Liver (tissue), 9 donors: ENCODE measurements around the gene SHQ1. TPM values are rescaled to one million over a fixed set of nuclear protein-coding genes. Genes with fewer than 3 reads are reported as not detected.

Experiments
- DNase-seq: peaks from one replicate; pipeline ENCODE4 v3.0.0-alpha.2; 2017; ENCODE audit warnings: low spot score
- H3K27ac ChIP-seq, 2 donors: one replicate each; pipeline ENCODE4 v1.7.0; 2013; ENCODE audit warnings: inconsistent platforms in 2 of 2, low read length in 2 of 2, control low read depth in 1 of 2, low read depth in 1 of 2, mild to moderate bottlenecking in 1 of 2
- H3K27me3 ChIP-seq, 4 donors: one replicate each; pipeline versions ENCODE4 v1.6.1 to v1.7.0; 2013; ENCODE audit warnings: low read length in 3 of 4, inconsistent platforms in 1 of 4, mild to moderate bottlenecking in 1 of 4, moderate library complexity in 1 of 4; ENCODE audit not compliant: control insufficient read depth in 4 of 4, insufficient read depth in 4 of 4
- H3K36me3 ChIP-seq, 4 donors: one replicate each; pipeline versions ENCODE4 v1.6.1 to v1.7.0; 2013; ENCODE audit warnings: low read length in 3 of 4, mild to moderate bottlenecking in 3 of 4, low read depth in 1 of 4, moderate library complexity in 1 of 4; ENCODE audit not compliant: control insufficient read depth in 4 of 4, insufficient read depth in 3 of 4
- H3K4me1 ChIP-seq, 4 donors: one replicate each; pipeline versions ENCODE4 v1.6.1 to v1.7.0; 2013; ENCODE audit warnings: low read length in 3 of 4, mild to moderate bottlenecking in 3 of 4, moderate library complexity in 1 of 4; ENCODE audit not compliant: control insufficient read depth in 4 of 4, insufficient read depth in 4 of 4
- H3K4me3 ChIP-seq, 3 donors: one replicate each; pipeline versions ENCODE4 v1.6.1 to v1.7.0; 2013; ENCODE audit warnings: low read length in 3 of 3, control low read depth in 1 of 3, low read depth in 1 of 3, mild to moderate bottlenecking in 1 of 3
- H3K9ac ChIP-seq, 2 donors: one replicate each; pipeline ENCODE4 v1.7.0; 2013; ENCODE audit warnings: low read length in 2 of 2, mild to moderate bottlenecking in 2 of 2, moderate library complexity in 2 of 2, control low read depth in 1 of 2, low read depth in 1 of 2
- H3K9me3 ChIP-seq, 4 donors: one replicate each; pipeline versions ENCODE4 v1.6.1 to v1.7.0; 2013; ENCODE audit warnings: low read length in 3 of 4; ENCODE audit not compliant: control insufficient read depth in 4 of 4
- FOXA1 ChIP-seq: IDR thresholded peaks from 2 replicates; pipeline ENCODE4 v1.6.1; 2016; ENCODE audit warnings: antibody characterized with exemption
- FOXA2 ChIP-seq: IDR thresholded peaks from 2 replicates; pipeline ENCODE4 v1.6.1; 2016; ENCODE audit warnings: antibody characterized with exemption
- HNF4G ChIP-seq: IDR thresholded peaks from 2 replicates; pipeline ENCODE4 v1.6.1; 2016; ENCODE audit warnings: antibody characterized with exemption
- JUND ChIP-seq, 2 donors: IDR thresholded peaks; 2 replicates each; pipeline ENCODE4 v1.6.1; 2016; ENCODE audit warnings: antibody characterized with exemption in 2 of 2
- NR2F2 ChIP-seq: IDR thresholded peaks from 2 replicates; pipeline ENCODE4 v1.6.1; 2016; ENCODE audit warnings: antibody characterized with exemption
- RAD21 ChIP-seq, 2 donors: IDR thresholded peaks; 2 replicates each; pipeline ENCODE4 v1.6.1; 2016; ENCODE audit warnings: antibody characterized with exemption in 2 of 2, mild to moderate bottlenecking in 2 of 2
- RXRA ChIP-seq, 2 donors: IDR thresholded peaks; 2 replicates each; pipeline ENCODE4 v1.6.1; 2017 to 2018; ENCODE audit warnings: antibody characterized with exemption in 2 of 2, mild to moderate bottlenecking in 1 of 2
- SP1 ChIP-seq: IDR thresholded peaks from 2 replicates; pipeline ENCODE4 v1.6.1; 2018; ENCODE audit warnings: antibody characterized with exemption, mild to moderate bottlenecking
- TAF1 ChIP-seq: conservative IDR thresholded peaks from 2 replicates; pipeline ENCODE4 v1.6.1; 2016; ENCODE audit warnings: antibody characterized with exemption, mild to moderate bottlenecking
- YY1 ChIP-seq: IDR thresholded peaks from 2 replicates; pipeline ENCODE4 v1.6.1; 2016; ENCODE audit warnings: antibody characterized with exemption, mild to moderate bottlenecking
- WGBS: extraction: QIAGEN DNeasy Blood & Tissue Kit; methylation state at CpG from one replicate; pipeline ENCODE4 v1.1.7; 2013; 5-methylcytosine and 5-hydroxymethylcytosine counted together
- polyA plus RNA-seq, 2 donors: library from polyadenylated mRNA; stranded (reverse) in 1 of 2; unstranded in 1 of 2; fragments of 200-250 nt in 1 of 2; fragments of >200 nt in 1 of 2; fragmentation: Nextera tagmentation in 1 of 2; extraction: Ambion mirVana in 1 of 2; gene quantifications; one replicate each; pipeline versions ENCODE4 v1.2.1 to v1.2.3, GENCODE V29; 2013 to 2015
- total RNA-seq, 2 donors: library from RNA; depleted of rRNA; stranded (reverse); fragments of >200 nt; gene quantifications; one replicate each; pipeline ENCODE4 v1.2.3, GENCODE V29; 2014
- TF ChIP-seq, protein P1 (sequence below): IDR thresholded peaks from 2 replicates; pipeline ENCODE4 v1.6.1; 2016; ENCODE audit warnings: antibody characterized with exemption, mild to moderate bottlenecking
- TF ChIP-seq, protein P2 (sequence below): fragments of 150-350 bp; IDR thresholded peaks from 2 replicates; pipeline ENCODE4 v1.5.1; 2017; ENCODE audit warnings: improper control_type of control experiment, low read depth, low read length; ENCODE audit not compliant: missing input control
- TF ChIP-seq, protein P3 (sequence below): IDR thresholded peaks from 2 replicates; pipeline ENCODE4 v1.6.1; 2016; ENCODE audit warnings: antibody characterized with exemption
- TF ChIP-seq, protein P4 (sequence below): IDR thresholded peaks from 2 replicates; pipeline ENCODE4 v1.6.1; 2016; ENCODE audit warnings: antibody characterized with exemption
- donor health status: healthy.
- donor health status: healthy.
- donor health status: healthy.
- donor health status: healthy.
- donor health status: healthy.

The SHQ1 gene
- total and polyA plus RNA-seq, 4 donors = 4.3 to 9.6 (median 6.1) TPM

DNA sequence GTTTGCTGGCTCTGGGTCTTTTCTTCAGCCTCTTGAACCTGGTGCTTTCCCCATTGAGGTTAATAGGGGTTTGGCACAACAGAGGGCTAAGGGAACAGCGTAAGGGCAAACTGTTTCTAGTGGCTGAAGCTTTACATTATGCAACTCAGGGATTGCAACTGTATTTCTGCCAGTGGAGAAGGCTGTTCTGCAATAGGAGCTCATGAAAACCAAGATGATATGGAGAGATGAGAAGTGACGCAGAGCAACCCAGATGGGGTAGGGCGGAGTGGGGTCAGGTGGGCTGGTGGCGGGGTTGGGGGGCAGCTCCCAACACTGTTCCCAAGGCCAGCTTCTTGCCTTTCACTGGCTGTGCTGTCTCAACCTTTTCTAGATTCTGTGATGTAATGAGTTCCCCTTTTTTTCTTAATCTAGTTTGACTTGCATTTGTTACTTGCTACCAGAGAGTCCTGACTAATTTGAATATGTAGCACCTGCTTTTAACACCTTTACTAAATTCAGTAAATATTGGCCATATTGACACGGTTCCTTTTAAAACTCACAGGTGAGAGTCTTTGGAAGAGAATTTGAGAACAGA lies 46.8 kb upstream of the SHQ1 start:
- Histone ChIP-seq H3K9me3 (no peaks in the 10 kb centered on the region), H3K36me3 (no peaks in the 10 kb centered on the region), H3K27ac (no peak overlapping the region), H3K9ac (no peak overlapping the region), H3K4me1 (no peaks in the 10 kb centered on the region), H3K4me3 (no peak overlapping the region), H3K27me3 (no peaks in the 10 kb centered on the region)
- DNase-seq = no peak
- TF ChIP-seq FOXA2 (no peak), YY1 (no peak), TAF1 (no peak), RXRA (IDR thresholded peaks at IDR 0.05) (no peak), FOXA1 (no peak), JUND (IDR thresholded peaks at IDR 0.05) (no peak), SP1 (no peak)
- WGBS = 85% methylated on average over 5 of the region's 5 CpGs

DNA sequence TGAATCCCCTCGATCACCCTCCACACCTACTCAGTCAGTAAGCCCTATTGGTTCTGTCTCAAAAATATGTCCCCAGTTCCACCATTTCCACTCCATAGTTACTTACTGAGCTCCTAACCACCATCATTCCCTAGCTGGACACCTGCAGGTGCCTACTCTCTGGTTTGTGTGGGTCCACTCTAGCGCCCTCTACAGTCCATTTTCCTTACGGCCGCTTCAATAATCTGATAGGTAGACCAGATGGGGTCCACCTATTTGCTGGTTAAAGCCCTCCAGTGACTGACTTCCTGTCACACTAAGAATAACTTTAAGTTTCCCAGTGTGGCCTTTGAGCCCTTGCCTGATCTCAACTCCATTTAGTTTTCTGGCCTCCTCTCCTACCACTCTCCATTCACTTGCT lies 44.6 kb upstream of the SHQ1 start:
- Histone ChIP-seq H3K27ac (no peak overlapping the region), H3K9ac (no peak overlapping the region), H3K4me3 (no peak overlapping the region), H3K27me3 (no peaks in the 10 kb centered on the region), H3K9me3 (no peaks in the 10 kb centered on the region), H3K4me1 (peaks cover 0 to 6% (median 5%) of the 10 kb centered on the region in 4 donors), H3K36me3 (no peaks in the 10 kb centered on the region)
- 67% methylated on average over 4 of the region's 4 CpGs for WGBS
- TF ChIP-seq, protein P1, sequence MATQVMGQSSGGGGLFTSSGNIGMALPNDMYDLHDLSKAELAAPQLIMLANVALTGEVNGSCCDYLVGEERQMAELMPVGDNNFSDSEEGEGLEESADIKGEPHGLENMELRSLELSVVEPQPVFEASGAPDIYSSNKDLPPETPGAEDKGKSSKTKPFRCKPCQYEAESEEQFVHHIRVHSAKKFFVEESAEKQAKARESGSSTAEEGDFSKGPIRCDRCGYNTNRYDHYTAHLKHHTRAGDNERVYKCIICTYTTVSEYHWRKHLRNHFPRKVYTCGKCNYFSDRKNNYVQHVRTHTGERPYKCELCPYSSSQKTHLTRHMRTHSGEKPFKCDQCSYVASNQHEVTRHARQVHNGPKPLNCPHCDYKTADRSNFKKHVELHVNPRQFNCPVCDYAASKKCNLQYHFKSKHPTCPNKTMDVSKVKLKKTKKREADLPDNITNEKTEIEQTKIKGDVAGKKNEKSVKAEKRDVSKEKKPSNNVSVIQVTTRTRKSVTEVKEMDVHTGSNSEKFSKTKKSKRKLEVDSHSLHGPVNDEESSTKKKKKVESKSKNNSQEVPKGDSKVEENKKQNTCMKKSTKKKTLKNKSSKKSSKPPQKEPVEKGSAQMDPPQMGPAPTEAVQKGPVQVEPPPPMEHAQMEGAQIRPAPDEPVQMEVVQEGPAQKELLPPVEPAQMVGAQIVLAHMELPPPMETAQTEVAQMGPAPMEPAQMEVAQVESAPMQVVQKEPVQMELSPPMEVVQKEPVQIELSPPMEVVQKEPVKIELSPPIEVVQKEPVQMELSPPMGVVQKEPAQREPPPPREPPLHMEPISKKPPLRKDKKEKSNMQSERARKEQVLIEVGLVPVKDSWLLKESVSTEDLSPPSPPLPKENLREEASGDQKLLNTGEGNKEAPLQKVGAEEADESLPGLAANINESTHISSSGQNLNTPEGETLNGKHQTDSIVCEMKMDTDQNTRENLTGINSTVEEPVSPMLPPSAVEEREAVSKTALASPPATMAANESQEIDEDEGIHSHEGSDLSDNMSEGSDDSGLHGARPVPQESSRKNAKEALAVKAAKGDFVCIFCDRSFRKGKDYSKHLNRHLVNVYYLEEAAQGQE = no peak
- TF ChIP-seq RXRA (IDR thresholded peaks at IDR 0.05) (no peak), RAD21 (IDR thresholded peaks at IDR 0.05) (no peak), HNF4G (no peak), FOXA2 (no peak), NR2F2 (no peak)
- TF ChIP-seq, protein P2, sequence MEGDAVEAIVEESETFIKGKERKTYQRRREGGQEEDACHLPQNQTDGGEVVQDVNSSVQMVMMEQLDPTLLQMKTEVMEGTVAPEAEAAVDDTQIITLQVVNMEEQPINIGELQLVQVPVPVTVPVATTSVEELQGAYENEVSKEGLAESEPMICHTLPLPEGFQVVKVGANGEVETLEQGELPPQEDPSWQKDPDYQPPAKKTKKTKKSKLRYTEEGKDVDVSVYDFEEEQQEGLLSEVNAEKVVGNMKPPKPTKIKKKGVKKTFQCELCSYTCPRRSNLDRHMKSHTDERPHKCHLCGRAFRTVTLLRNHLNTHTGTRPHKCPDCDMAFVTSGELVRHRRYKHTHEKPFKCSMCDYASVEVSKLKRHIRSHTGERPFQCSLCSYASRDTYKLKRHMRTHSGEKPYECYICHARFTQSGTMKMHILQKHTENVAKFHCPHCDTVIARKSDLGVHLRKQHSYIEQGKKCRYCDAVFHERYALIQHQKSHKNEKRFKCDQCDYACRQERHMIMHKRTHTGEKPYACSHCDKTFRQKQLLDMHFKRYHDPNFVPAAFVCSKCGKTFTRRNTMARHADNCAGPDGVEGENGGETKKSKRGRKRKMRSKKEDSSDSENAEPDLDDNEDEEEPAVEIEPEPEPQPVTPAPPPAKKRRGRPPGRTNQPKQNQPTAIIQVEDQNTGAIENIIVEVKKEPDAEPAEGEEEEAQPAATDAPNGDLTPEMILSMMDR = no peak
- TF ChIP-seq, protein P3, sequence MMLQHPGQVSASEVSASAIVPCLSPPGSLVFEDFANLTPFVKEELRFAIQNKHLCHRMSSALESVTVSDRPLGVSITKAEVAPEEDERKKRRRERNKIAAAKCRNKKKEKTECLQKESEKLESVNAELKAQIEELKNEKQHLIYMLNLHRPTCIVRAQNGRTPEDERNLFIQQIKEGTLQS = no peak
- TF ChIP-seq, protein P4, sequence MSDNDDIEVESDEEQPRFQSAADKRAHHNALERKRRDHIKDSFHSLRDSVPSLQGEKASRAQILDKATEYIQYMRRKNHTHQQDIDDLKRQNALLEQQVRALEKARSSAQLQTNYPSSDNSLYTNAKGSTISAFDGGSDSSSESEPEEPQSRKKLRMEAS = no peak
- DNase-seq = no peak
